SK-N-SH treated with all-trans-retinoic acid at 6 μM for 48 hours (cell line): ENCODE data around the gene ADAMTS10.

Experiments used
- ARNTL ChIP-seq: fragments of 450-650 bp; formaldehyde crosslinking; IDR thresholded peaks from 2 replicates; pipeline ENCODE4 v1.5.0; 2020; ENCODE audit warnings: low read depth, mild to moderate bottlenecking, moderate library complexity, borderline replicate concordance
- CSDC2 ChIP-seq: fragments of 250-450 bp; sonication (Bioruptor Pico); IDR thresholded peaks from 2 replicates; pipeline ENCODE4 v1.5.0; 2020; ENCODE audit warnings: mild to moderate bottlenecking, moderate library complexity
- PPARA ChIP-seq: fragments of 250-450 bp; sonication (Bioruptor Pico); IDR thresholded peaks from 2 replicates; pipeline ENCODE4 v1.5.0; 2020; ENCODE audit warnings: mild to moderate bottlenecking, borderline replicate concordance
- RARB ChIP-seq: fragments of 250-450 bp; sonication (Bioruptor Pico); IDR thresholded peaks from 2 replicates; pipeline ENCODE4 v1.8.0; 2021; ENCODE audit warnings: mild to moderate bottlenecking, moderate library complexity
- ZFP3 ChIP-seq: fragments of 250-450 bp; sonication (Bioruptor Pico); IDR thresholded peaks from 2 replicates; pipeline ENCODE4 v1.5.0; 2020; ENCODE audit warnings: mild to moderate bottlenecking, moderate library complexity
- TF ChIP-seq, protein P1 (sequence below): fragments of 250-450 bp; sonication (Bioruptor Pico); IDR thresholded peaks from 2 replicates; pipeline ENCODE4 v1.5.1; 2020; ENCODE audit warnings: low read depth, mild to moderate bottlenecking, moderate library complexity
- TF ChIP-seq, protein P2 (sequence below): fragments of 250-450 bp; sonication (Bioruptor Pico); IDR thresholded peaks from 2 replicates; pipeline ENCODE4 v1.8.0; 2020; ENCODE audit warnings: mild to moderate bottlenecking, moderate library complexity, borderline replicate concordance

DNA sequence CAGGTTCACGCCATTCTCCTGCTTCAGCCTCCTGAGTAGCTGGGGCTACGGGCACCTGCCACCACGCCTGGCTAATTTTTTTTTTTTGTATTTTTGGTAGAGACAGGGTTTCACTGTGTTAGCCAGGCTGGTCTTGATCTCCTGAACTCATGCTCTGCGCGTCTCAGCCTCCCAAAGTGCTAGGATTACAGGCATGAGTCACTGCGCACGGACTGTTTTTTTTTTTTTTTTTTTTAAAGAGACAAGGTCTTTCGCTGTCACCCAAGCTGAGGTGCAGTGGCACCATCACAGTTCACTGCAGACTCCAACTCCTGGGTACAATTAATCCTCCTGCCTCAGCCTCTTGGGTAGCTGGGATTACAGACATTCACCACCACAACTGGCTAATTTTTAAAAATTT, 8.2 kb upstream of the ADAMTS10 start:
- TF ChIP-seq, protein P1, sequence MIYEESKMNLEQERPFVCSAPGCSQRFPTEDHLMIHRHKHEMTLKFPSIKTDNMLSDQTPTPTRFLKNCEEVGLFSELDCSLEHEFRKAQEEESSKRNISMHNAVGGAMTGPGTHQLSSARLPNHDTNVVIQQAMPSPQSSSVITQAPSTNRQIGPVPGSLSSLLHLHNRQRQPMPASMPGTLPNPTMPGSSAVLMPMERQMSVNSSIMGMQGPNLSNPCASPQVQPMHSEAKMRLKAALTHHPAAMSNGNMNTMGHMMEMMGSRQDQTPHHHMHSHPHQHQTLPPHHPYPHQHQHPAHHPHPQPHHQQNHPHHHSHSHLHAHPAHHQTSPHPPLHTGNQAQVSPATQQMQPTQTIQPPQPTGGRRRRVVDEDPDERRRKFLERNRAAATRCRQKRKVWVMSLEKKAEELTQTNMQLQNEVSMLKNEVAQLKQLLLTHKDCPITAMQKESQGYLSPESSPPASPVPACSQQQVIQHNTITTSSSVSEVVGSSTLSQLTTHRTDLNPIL (CRISPR knock-in tag), result no peak
- TF ChIP-seq, protein P2, sequence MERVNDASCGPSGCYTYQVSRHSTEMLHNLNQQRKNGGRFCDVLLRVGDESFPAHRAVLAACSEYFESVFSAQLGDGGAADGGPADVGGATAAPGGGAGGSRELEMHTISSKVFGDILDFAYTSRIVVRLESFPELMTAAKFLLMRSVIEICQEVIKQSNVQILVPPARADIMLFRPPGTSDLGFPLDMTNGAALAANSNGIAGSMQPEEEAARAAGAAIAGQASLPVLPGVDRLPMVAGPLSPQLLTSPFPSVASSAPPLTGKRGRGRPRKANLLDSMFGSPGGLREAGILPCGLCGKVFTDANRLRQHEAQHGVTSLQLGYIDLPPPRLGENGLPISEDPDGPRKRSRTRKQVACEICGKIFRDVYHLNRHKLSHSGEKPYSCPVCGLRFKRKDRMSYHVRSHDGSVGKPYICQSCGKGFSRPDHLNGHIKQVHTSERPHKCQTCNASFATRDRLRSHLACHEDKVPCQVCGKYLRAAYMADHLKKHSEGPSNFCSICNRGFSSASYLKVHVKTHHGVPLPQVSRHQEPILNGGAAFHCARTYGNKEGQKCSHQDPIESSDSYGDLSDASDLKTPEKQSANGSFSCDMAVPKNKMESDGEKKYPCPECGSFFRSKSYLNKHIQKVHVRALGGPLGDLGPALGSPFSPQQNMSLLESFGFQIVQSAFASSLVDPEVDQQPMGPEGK (CRISPR knock-in tag), result no peak
- no peak for TF ChIP-seq PPARA (CRISPR knock-in tag)
- no peak for TF ChIP-seq RARB (CRISPR knock-in tag)
- no peak for TF ChIP-seq ZFP3 (CRISPR knock-in tag)
- no peak for TF ChIP-seq ARNTL (CRISPR knock-in tag)
- no peak for TF ChIP-seq CSDC2 (CRISPR knock-in tag)
